ENCODE measurements around the gene SPRR4.

The SPRR4 gene

DNA sequence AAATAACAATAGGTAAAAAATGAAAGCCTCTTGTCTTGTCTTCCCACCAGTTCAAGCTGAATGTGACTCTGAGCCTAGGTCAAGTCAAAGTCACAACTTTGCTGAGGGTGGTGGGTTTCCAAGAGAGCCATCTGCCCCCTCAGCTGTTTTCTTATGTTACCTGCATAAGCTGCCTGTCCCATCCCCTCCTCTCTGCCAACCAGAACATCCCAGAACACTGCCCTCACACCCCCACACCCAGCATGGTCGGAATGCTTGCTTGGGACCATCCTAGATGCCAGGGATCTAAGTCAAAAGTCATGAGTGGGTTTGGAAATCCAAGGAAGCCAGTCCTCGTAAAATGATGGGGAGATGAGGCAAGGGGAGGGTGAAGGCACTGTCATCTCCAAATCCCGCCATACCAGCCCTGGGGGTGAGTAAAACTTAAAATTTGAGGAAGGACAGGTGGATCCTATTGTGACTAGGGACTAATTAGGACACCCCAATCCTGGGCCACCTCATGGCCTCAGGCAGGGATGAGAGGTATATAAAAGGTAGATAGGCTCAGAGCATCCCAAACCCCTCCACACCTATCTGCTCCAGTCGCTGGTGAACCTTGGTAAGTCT lies 23.7 kb upstream of the SPRR4 start, which contains the start of gene SPRR5:
TSS of gene SPRR5 (plus strand) at position 556 of the 606 bp plus-strand sequence. CDS start 1,349 bp downstream, outside the sequence.
- Histone ChIP-seq H3K4me1 (ENCODE audit: control insufficient read depth in 5 of 5, insufficient read depth in 5 of 5, low read length in 5 of 5) (no peaks in the 10 kb centered on the region), H3K9ac (ENCODE audit: low read length in 5 of 5) (no peak within 1 kb of the TSS), H3K36me3 (ENCODE audit: control insufficient read depth in 5 of 5, insufficient read depth in 5 of 5, low read length in 5 of 5) (no peaks in the 10 kb centered on the region), H3K4me3 (ENCODE audit: low read depth in 1 of 5, low read length in 5 of 5) (no peak within 1 kb of the TSS), H3K27ac (ENCODE audit: low read depth, low read length) (no peak within 1 kb of the TSS), H3K9me3 (ENCODE audit: control insufficient read depth in 5 of 5, low read length in 5 of 5) (no peaks in the 10 kb centered on the region), H3K27me3 (ENCODE audit: control insufficient read depth in 5 of 5, insufficient read depth in 4 of 5, low read length in 5 of 5) (no peaks in the 10 kb centered on the region)

DNA sequence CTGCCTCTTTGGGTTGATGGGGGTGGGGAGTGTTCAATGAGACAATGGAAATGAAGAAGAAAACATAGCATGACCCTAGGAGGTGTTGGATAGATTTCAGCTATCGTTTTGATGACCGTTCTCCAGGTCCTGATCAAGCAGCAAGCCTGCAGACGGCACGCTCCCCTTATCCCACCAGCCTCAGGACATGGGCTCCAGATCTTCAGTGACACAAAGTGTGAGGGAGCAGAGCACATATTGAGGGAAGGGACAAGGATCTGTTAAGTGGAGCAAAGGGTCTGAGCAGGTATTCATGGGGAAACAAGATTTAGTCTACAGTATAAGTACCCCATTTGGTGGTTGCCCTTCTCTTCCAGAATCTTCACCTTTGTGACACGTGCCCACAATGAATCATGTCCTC lies 18.7 kb upstream of the SPRR4 start:
- no peak overlapping the region for H3K4me3 ChIP-seq (ENCODE audit: low read depth in 1 of 5, low read length in 5 of 5)
- no peak overlapping the region for H3K9ac ChIP-seq (ENCODE audit: low read length in 5 of 5)
- peaks cover 0 to 3% (median 0%) of the 10 kb centered on the region in 5 donors for H3K27me3 ChIP-seq (ENCODE audit: control insufficient read depth in 5 of 5, insufficient read depth in 4 of 5, low read length in 5 of 5)
- H3K27ac ChIP-seq (ENCODE audit: low read depth, low read length), result no peak overlapping the region
- no peaks in the 10 kb centered on the region for H3K36me3 ChIP-seq (ENCODE audit: control insufficient read depth in 5 of 5, insufficient read depth in 5 of 5, low read length in 5 of 5)
- no peaks in the 10 kb centered on the region for H3K4me1 ChIP-seq (ENCODE audit: control insufficient read depth in 5 of 5, insufficient read depth in 5 of 5, low read length in 5 of 5)
- H3K9me3 ChIP-seq (ENCODE audit: control insufficient read depth in 5 of 5, low read length in 5 of 5), result peaks cover 0 to 7% (median 0%) of the 10 kb centered on the region in 5 donors

DNA sequence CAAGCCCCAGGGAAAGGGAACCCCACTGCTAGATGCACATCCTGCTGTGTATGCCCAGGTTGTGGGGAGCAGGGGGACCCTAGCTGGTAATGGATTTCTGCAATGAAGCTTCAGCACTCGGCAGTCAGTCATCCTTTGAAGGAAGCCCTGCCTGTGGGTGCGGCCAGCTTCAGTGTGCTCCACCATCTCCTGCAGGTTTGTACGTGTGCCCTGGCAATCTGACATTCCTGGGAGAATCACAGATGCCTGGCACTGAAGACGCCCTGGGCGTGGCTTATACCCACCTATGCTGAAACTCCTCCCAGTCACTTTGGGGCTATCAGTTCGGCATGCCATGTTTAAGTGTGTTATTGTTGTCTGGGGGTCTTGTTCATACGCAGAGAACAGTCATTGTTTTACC lies 16.7 kb upstream of the SPRR4 start:
- no peak overlapping the region for H3K9ac ChIP-seq (ENCODE audit: low read length in 5 of 5)
- H3K36me3 ChIP-seq (ENCODE audit: control insufficient read depth in 5 of 5, insufficient read depth in 5 of 5, low read length in 5 of 5), result no peaks in the 10 kb centered on the region
- H3K9me3 ChIP-seq (ENCODE audit: control insufficient read depth in 5 of 5, low read length in 5 of 5), result peaks cover 0 to 7% (median 0%) of the 10 kb centered on the region in 5 donors
- peaks cover 0 to 3% (median 0%) of the 10 kb centered on the region in 5 donors for H3K27me3 ChIP-seq (ENCODE audit: control insufficient read depth in 5 of 5, insufficient read depth in 4 of 5, low read length in 5 of 5)
- H3K27ac ChIP-seq (ENCODE audit: low read depth, low read length), result no peak overlapping the region
- no peaks in the 10 kb centered on the region for H3K4me1 ChIP-seq (ENCODE audit: control insufficient read depth in 5 of 5, insufficient read depth in 5 of 5, low read length in 5 of 5)
- H3K4me3 ChIP-seq (ENCODE audit: low read depth in 1 of 5, low read length in 5 of 5), result no peak overlapping the region

DNA sequence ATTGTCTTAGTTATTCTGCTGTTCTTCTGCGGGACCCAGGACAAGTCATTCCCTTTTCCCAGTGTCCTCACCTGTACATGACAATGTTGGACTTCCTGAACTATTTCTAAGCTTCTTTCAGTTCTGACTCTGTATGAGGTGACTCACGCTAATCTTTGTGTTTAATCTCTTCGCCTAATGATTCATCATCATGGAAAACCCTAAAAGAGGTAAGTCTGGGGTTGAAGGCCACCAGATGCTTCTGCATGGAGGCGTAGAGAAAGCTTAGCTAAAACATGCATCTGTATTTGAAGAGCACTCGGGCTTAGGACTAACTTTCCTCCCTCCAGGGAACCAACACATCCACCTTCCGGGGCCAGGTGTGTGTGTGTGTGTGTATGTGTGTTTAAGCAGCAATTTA lies 16.0 kb upstream of the SPRR4 start:
- H3K9ac ChIP-seq (ENCODE audit: low read length in 5 of 5), result no peak overlapping the region

DNA sequence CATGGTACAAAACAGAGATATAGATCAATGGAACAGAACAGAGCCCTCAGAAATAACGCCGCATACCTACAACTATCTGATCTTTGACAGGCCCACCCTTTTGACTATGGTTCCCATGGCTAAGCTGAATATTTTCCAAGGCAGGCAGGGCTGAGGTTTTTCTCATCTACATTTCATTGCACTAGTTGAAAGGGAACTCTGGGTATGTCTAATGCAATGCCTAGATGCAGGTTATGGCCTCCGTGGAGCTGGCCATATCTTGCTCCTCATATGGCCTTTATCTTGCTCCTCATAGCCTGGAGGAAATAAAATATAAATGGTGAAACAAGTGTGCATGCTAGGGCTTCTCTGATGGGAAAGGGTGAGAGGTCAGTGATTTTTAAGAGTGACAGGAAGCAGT lies 12.9 kb upstream of the SPRR4 start:
- H3K4me3 ChIP-seq (ENCODE audit: low read depth in 1 of 5, low read length in 5 of 5), result no peak overlapping the region
- H3K27ac ChIP-seq (ENCODE audit: low read depth, low read length), result no peak overlapping the region
- H3K27me3 ChIP-seq (ENCODE audit: control insufficient read depth in 5 of 5, insufficient read depth in 4 of 5, low read length in 5 of 5), result peaks cover 0 to 7% (median 0%) of the 10 kb centered on the region in 5 donors
- peaks cover 0 to 4% (median 0%) of the 10 kb centered on the region in 5 donors for H3K9me3 ChIP-seq (ENCODE audit: control insufficient read depth in 5 of 5, low read length in 5 of 5)
- no peaks in the 10 kb centered on the region for H3K36me3 ChIP-seq (ENCODE audit: control insufficient read depth in 5 of 5, insufficient read depth in 5 of 5, low read length in 5 of 5)
- H3K9ac ChIP-seq (ENCODE audit: low read length in 5 of 5), result no peak overlapping the region
- H3K4me1 ChIP-seq (ENCODE audit: control insufficient read depth in 5 of 5, insufficient read depth in 5 of 5, low read length in 5 of 5), result no peaks in the 10 kb centered on the region

More for the DNA sequence above, 16.0 kb upstream of the SPRR4 start:
- Histone ChIP-seq H3K9me3 (ENCODE audit: control insufficient read depth in 5 of 5, low read length in 5 of 5) (peaks cover 0 to 7% (median 0%) of the 10 kb centered on the region in 5 donors), H3K4me1 (ENCODE audit: control insufficient read depth in 5 of 5, insufficient read depth in 5 of 5, low read length in 5 of 5) (no peaks in the 10 kb centered on the region), H3K27me3 (ENCODE audit: control insufficient read depth in 5 of 5, insufficient read depth in 4 of 5, low read length in 5 of 5) (peaks cover 0 to 3% (median 0%) of the 10 kb centered on the region in 5 donors), H3K27ac (ENCODE audit: low read depth, low read length) (no peak overlapping the region), H3K36me3 (ENCODE audit: control insufficient read depth in 5 of 5, insufficient read depth in 5 of 5, low read length in 5 of 5) (no peaks in the 10 kb centered on the region), H3K4me3 (ENCODE audit: low read depth in 1 of 5, low read length in 5 of 5) (no peak overlapping the region)

DNA sequence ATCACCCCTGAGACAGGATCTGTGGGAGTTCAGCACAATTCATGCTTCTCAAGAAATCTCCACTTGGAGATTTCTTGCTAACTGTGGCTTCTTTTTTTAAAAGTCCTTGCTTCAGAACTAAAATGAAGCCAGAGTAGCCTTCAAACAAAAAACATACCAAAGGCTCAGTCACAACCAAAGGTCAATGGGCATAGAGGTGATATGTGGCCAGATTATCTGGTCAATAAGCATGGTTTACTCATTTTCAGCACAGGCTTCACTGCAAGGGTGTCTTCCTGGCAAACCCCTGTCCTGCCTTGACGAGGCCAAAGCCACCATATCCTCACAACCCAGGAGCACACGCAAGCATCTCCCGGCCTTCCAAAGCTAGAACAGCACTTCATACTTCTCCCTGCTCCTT lies 11.2 kb upstream of the SPRR4 start:
- H3K9me3 ChIP-seq (ENCODE audit: control insufficient read depth in 5 of 5, low read length in 5 of 5), result no peaks in the 10 kb centered on the region
- H3K4me3 ChIP-seq (ENCODE audit: low read depth in 1 of 5, low read length in 5 of 5), result no peak overlapping the region
- H3K27me3 ChIP-seq (ENCODE audit: control insufficient read depth in 5 of 5, insufficient read depth in 4 of 5, low read length in 5 of 5), result peaks cover 0 to 4% (median 0%) of the 10 kb centered on the region in 5 donors
- no peaks in the 10 kb centered on the region for H3K4me1 ChIP-seq (ENCODE audit: control insufficient read depth in 5 of 5, insufficient read depth in 5 of 5, low read length in 5 of 5)
- no peak overlapping the region for H3K9ac ChIP-seq (ENCODE audit: low read length in 5 of 5)
- H3K27ac ChIP-seq (ENCODE audit: low read depth, low read length), result no peak overlapping the region
- H3K36me3 ChIP-seq (ENCODE audit: control insufficient read depth in 5 of 5, insufficient read depth in 5 of 5, low read length in 5 of 5), result no peaks in the 10 kb centered on the region

DNA sequence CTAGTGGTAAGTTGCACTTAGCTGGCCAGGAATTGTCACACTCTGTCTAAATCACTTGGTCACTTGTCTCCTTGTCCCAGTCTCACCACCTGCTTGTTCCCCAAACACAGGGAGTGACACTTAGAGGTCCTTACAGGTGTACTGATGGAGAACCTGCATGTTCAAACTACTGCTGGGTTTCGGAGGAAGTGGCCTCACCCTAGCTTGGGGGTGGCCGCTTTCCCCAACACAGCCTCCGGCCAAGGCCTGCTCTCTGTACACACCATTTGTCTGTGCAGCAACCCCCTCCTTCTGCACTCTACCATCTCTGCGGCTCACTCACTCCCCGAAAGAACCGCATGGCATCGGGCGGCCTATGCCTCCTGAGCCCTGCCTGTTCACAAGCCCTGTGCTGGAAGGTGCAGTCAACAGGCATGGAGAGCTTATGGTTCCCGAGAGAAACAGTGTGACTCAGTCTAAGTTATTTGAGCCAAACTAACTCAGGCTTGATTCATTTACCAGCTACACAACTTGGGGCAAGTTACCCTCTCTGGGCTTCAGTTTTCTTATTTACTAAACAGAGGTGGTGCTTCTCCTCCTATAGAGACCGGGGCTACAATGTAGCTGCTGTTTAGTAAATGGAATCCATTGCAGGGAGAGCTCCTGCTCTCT lies 10.5 kb upstream of the SPRR4 start:
- Histone ChIP-seq H3K9me3 (ENCODE audit: control insufficient read depth in 5 of 5, low read length in 5 of 5) (no peaks in the 10 kb centered on the region), H3K9ac (ENCODE audit: low read length in 5 of 5) (no peak overlapping the region), H3K4me1 (ENCODE audit: control insufficient read depth in 5 of 5, insufficient read depth in 5 of 5, low read length in 5 of 5) (no peaks in the 10 kb centered on the region), H3K27ac (ENCODE audit: low read depth, low read length) (no peak overlapping the region), H3K36me3 (ENCODE audit: control insufficient read depth in 5 of 5, insufficient read depth in 5 of 5, low read length in 5 of 5) (no peaks in the 10 kb centered on the region), H3K27me3 (ENCODE audit: control insufficient read depth in 5 of 5, insufficient read depth in 4 of 5, low read length in 5 of 5) (peaks cover 0 to 4% (median 0%) of the 10 kb centered on the region in 5 donors), H3K4me3 (ENCODE audit: low read depth in 1 of 5, low read length in 5 of 5) (no peak overlapping the region)

DNA sequence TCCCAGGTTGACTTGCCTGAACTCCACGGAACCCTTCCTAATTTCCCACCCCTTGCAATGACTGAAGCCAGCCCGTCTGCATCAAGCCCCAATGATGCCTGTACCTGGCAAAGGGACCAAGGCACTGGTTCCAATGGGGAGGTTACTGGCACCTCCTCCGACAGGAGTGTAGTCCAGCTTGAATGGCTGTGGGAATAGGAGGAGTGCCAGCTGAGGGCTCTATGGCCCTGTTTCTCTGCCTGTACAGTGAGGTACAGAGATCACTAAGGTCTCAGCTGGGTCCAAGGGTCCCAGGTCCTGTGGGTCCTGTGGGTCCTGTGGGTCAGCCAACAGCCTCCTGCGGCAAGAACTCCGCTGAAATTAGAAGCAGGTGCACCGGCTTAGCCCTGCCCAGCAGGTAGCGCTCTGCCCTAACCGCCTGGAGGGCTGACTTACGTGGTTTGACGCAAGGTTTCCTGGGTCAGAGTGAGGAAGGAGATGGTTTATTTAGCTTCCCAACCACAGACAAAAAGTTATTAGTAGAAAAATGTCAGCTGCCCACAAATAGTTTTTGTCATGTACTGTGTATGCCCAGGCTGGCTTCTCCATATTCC lies 9.9 kb upstream of the SPRR4 start:
- Histone ChIP-seq H3K27ac (ENCODE audit: low read depth, low read length) (no peak overlapping the region), H3K9me3 (ENCODE audit: control insufficient read depth in 5 of 5, low read length in 5 of 5) (no peaks in the 10 kb centered on the region), H3K36me3 (ENCODE audit: control insufficient read depth in 5 of 5, insufficient read depth in 5 of 5, low read length in 5 of 5) (no peaks in the 10 kb centered on the region), H3K9ac (ENCODE audit: low read length in 5 of 5) (no peak overlapping the region), H3K4me1 (ENCODE audit: control insufficient read depth in 5 of 5, insufficient read depth in 5 of 5, low read length in 5 of 5) (no peaks in the 10 kb centered on the region), H3K4me3 (ENCODE audit: low read depth in 1 of 5, low read length in 5 of 5) (no peak overlapping the region), H3K27me3 (ENCODE audit: control insufficient read depth in 5 of 5, insufficient read depth in 4 of 5, low read length in 5 of 5) (peaks cover 0 to 4% (median 0%) of the 10 kb centered on the region in 5 donors)

DNA sequence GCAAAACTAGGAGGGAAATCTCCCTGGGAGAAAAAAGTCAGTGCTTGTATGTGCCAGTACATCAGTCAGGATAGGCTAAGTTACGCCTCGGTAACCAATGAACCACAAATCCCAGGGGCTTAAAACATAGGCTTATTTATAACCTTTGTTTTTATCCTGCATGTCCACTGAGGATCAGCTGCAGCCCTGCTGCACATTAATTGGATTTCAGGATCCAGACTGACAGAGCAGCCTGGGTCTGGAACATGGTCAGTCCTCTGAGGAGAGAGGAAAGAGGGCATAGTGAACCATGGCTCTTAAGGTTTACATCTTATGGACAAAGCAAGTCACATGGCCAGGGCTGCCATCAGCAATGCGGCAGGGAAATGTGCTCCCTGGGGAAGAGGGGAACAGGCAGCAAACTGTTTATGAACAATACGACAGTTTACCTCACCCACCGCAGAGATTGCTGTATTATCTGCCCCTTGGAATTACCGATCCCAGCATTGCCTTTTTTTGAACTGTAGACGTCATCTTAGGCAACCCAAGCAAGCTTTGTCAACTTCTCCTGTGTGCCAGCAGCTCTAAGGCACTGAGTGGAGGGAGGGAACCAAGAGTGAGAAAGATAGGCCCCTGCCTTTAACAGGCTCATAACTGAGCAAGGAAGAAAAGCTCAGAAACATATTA lies 9.1 kb upstream of the SPRR4 start:
- H3K36me3 ChIP-seq (ENCODE audit: control insufficient read depth in 5 of 5, insufficient read depth in 5 of 5, low read length in 5 of 5), result no peaks in the 10 kb centered on the region

More for the DNA sequence above, 9.1 kb upstream of the SPRR4 start:
- peaks cover 0 to 4% (median 0%) of the 10 kb centered on the region in 5 donors for H3K27me3 ChIP-seq (ENCODE audit: control insufficient read depth in 5 of 5, insufficient read depth in 4 of 5, low read length in 5 of 5)
- H3K4me3 ChIP-seq (ENCODE audit: low read depth in 1 of 5, low read length in 5 of 5), result no peak overlapping the region
- no peaks in the 10 kb centered on the region for H3K4me1 ChIP-seq (ENCODE audit: control insufficient read depth in 5 of 5, insufficient read depth in 5 of 5, low read length in 5 of 5)
- no peak overlapping the region for H3K27ac ChIP-seq (ENCODE audit: low read depth, low read length)
- no peaks in the 10 kb centered on the region for H3K9me3 ChIP-seq (ENCODE audit: control insufficient read depth in 5 of 5, low read length in 5 of 5)
- no peak overlapping the region for H3K9ac ChIP-seq (ENCODE audit: low read length in 5 of 5)
